HK-2 (cell line): ENCODE results near the gene SPINT1.

Experiments used
- DNase-seq: peaks from one replicate; pipeline ENCODE4 v3.0.0-alpha.2; 2018; ENCODE audit not compliant: unreplicated experiment

The SPINT1 gene

GRCh38 chr15:40843885-40844695 is at the start of gene SPINT1:
SPINT1 (plus strand) TSS chr15:40844048; CDS start chr15:40844555, 507 bp downstream.
- no peak for DNase-seq

GRCh38 chr15:40796041-40796440 is 47.8 kb upstream of the SPINT1 start:
- DNase-seq, result no peak

- DNase-seq, result no peak
Observed at GRCh38 chr15:40796512-40796911, 47.3 kb upstream of the SPINT1 start.

GRCh38 chr15:40799523-40799922 is 44.3 kb upstream of the SPINT1 start:
- no peak for DNase-seq

- DNase-seq, result no peak
Observed at GRCh38 chr15:40803076-40803475, 40.8 kb upstream of the SPINT1 start.

GRCh38 chr15:40803688-40804087 is 40.2 kb upstream of the SPINT1 start:
- no peak for DNase-seq

- no peak for DNase-seq
Observed at GRCh38 chr15:40806672-40807027, 37.2 kb upstream of the SPINT1 start.

GRCh38 chr15:40807028-40807887 is 36.6 kb upstream of the SPINT1 start, which contains the start of the genes DNAJC17 and ZFYVE19:
DNAJC17 (minus strand) TSS chr15:40807473; CDS start chr15:40807446, 27 bp downstream.
ZFYVE19 (plus strand) TSS chr15:40807089; CDS start chr15:40807590, 501 bp downstream.
- peak; percentile 89 for DNase-seq

GRCh38 chr15:40807888-40808461 is 35.9 kb upstream of the SPINT1 start:
- no peak for DNase-seq

GRCh38 chr15:40808861-40809450 is 34.9 kb upstream of the SPINT1 start:
- no peak for DNase-seq

GRCh38 chr15:40812721-40813425 is 31.0 kb upstream of the SPINT1 start:
- no peak for DNase-seq

- DNase-seq, result peak; percentile 7
Observed at GRCh38 chr15:40815042-40815698, 28.7 kb upstream of the SPINT1 start.

GRCh38 chr15:40819048-40819447 is 24.8 kb upstream of the SPINT1 start:
- DNase-seq, result no peak

GRCh38 chr15:40821195-40821594 is 22.7 kb upstream of the SPINT1 start:
- DNase-seq, result no peak

GRCh38 chr15:40823572-40824343 is 20.1 kb upstream of the SPINT1 start:
- no peak for DNase-seq

- no peak for DNase-seq
Observed at GRCh38 chr15:40825661-40826422, 18.0 kb upstream of the SPINT1 start.

- no peak for DNase-seq
Observed at GRCh38 chr15:40826423-40827075, 17.3 kb upstream of the SPINT1 start.

GRCh38 chr15:40828447-40829036 is 15.3 kb upstream of the SPINT1 start, which contains the start of gene PPP1R14D:
PPP1R14D (minus strand) TSS chr15:40828708; CDS start chr15:40828641, 67 bp downstream.
- DNase-seq, result no peak
